Measurements from ENCODE around the gene SF3A2. TPM values are rescaled to one million over a fixed set of nuclear protein-coding genes. Genes with fewer than 3 reads are reported as not detected.

The SF3A2 gene
- total RNA-seq, 1 donor from 2014 or later: 14.4 TPM

DNA sequence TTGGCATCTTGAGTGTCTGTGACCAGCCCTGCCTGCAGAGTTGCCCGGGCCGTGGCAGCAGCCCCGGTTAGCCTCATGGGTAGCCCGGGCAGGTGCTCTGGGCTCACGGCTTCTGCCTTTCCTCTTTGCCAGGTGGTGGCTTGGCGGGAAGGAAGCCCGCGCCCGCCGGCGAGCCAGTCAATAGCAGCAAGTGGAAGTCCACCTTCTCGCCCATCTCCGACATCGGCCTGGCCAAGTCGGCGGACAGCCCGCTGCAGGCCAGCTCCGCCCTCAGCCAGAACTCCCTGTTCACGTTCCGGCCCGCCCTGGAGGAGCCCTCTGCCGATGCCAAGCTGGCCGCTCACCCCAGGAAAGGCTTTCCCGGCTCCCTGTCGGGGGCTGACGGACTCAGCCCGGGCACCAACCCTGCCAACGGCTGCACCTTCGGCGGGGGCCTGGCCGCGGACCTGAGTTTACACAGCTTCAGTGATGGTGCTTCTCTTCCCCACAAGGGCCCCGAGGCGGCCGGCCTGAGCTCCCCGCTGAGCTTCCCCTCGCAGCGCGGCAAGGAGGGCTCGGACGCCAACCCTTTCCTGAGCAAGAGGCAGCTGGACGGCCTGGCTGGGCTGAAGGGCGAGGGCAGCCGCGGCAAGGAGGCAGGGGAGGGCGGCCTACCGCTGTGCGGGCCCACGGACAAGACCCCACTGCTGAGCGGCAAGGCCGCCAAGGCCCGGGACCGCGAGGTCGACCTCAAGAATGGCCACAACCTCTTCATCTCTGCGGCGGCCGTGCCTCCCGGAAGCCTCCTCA lies 10.4 kb upstream of the SF3A2 start:
- Histone ChIP-seq H3K4me3 (no peak overlapping the region), H3F3A (ENCODE audit: low read depth) (peaks cover 2% of the 10 kb centered on the region), H3K4me1 (no peaks in the 10 kb centered on the region), H3K36me3 (no peaks in the 10 kb centered on the region), H3K9ac (no peak overlapping the region), H3K9me3 (ENCODE audit: low read depth) (no peaks in the 10 kb centered on the region), H3K27ac (no peak overlapping the region), H4K20me1 (ENCODE audit: low read depth) (no peaks in the 10 kb centered on the region), H3K4me2 (no peak overlapping the region), H2AFZ (replicated peaks) (no peak overlapping the region), H3K79me2 (ENCODE audit: low read depth) (no peaks in the 10 kb centered on the region), H3K27me3 (no peaks in the 10 kb centered on the region)
- TF ChIP-seq EZH2 (IDR thresholded peaks at IDR 0.05): no peak
- TF ChIP-seq, protein P1, sequence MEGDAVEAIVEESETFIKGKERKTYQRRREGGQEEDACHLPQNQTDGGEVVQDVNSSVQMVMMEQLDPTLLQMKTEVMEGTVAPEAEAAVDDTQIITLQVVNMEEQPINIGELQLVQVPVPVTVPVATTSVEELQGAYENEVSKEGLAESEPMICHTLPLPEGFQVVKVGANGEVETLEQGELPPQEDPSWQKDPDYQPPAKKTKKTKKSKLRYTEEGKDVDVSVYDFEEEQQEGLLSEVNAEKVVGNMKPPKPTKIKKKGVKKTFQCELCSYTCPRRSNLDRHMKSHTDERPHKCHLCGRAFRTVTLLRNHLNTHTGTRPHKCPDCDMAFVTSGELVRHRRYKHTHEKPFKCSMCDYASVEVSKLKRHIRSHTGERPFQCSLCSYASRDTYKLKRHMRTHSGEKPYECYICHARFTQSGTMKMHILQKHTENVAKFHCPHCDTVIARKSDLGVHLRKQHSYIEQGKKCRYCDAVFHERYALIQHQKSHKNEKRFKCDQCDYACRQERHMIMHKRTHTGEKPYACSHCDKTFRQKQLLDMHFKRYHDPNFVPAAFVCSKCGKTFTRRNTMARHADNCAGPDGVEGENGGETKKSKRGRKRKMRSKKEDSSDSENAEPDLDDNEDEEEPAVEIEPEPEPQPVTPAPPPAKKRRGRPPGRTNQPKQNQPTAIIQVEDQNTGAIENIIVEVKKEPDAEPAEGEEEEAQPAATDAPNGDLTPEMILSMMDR (IDR thresholded peaks at IDR 0.05): no peak
- no peak for TF ChIP-seq EZH2phosphoT487 (IDR thresholded peaks at IDR 0.05)
- peaks cover 15% of the 10 kb centered on the region for H3K36me3 Mint-ChIP-seq
- no peak overlapping the region for H3K27ac Mint-ChIP-seq
- DNase-seq (ENCODE audit: low spot score): no peak
- H3K27me3 Mint-ChIP-seq (ENCODE audit: insufficient read depth, low read depth): peaks cover 6% of the 10 kb centered on the region
- H3K4me1 Mint-ChIP-seq: no peaks in the 10 kb centered on the region
- no peaks in the 10 kb centered on the region for H3K9me3 Mint-ChIP-seq
- H3K4me3 Mint-ChIP-seq: no peak overlapping the region

DNA sequence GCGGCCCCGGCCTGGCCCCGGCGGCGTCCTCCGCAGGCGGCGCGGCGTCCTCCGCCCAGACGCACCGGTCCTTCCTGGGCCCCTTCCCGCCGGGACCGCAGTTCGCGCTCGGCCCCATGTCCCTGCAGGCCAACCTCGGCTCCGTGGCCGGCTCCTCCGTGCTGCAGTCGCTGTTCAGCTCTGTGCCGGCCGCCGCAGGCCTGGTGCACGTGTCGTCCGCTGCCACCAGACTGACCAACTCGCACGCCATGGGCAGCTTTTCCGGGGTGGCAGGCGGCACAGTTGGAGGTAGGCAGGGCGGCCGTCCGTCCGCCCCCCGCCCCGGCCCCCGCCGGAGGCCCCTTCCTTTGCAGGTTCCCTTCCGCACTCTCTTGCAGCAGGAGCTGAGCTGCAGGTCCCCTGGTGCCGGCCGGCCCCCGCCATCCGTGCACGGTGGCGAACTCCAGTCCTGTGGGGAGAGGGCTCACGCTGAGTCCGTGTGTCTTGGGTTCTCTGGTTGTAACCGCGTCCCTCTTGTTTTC lies 9.7 kb upstream of the SF3A2 start:
- no peaks in the 10 kb centered on the region for H3K4me1 Mint-ChIP-seq
- no peak overlapping the region for H3K27ac Mint-ChIP-seq
- H4K20me1 ChIP-seq (ENCODE audit: low read depth): peaks cover 5% of the 10 kb centered on the region
- no peaks in the 10 kb centered on the region for H3K79me2 ChIP-seq (ENCODE audit: low read depth)
- H3K4me3 ChIP-seq: no peak overlapping the region
- no peaks in the 10 kb centered on the region for H3K4me1 ChIP-seq
- peaks cover 9% of the 10 kb centered on the region for H3K27me3 Mint-ChIP-seq (ENCODE audit: insufficient read depth, low read depth)
- no peaks in the 10 kb centered on the region for H3K36me3 ChIP-seq
- no peaks in the 10 kb centered on the region for H3K27me3 ChIP-seq
- no peak overlapping the region for H3K4me3 Mint-ChIP-seq
- no peak overlapping the region for H3K9ac ChIP-seq
- H3K36me3 Mint-ChIP-seq: peaks cover 15% of the 10 kb centered on the region
- H3K9me3 ChIP-seq (ENCODE audit: low read depth): no peaks in the 10 kb centered on the region
- peaks cover 8% of the 10 kb centered on the region for H3F3A ChIP-seq (ENCODE audit: low read depth)
- H3K4me2 ChIP-seq: no peak overlapping the region
- TF ChIP-seq, protein P1 (IDR thresholded peaks at IDR 0.05): no peak
- TF ChIP-seq EZH2 (IDR thresholded peaks at IDR 0.05): no peak
- no peak for TF ChIP-seq EZH2phosphoT487 (IDR thresholded peaks at IDR 0.05)
- H2AFZ ChIP-seq (replicated peaks): no peak overlapping the region
- H3K27ac ChIP-seq: no peak overlapping the region
- no peak for DNase-seq (ENCODE audit: low spot score)
- H3K9me3 Mint-ChIP-seq: no peaks in the 10 kb centered on the region

DNA sequence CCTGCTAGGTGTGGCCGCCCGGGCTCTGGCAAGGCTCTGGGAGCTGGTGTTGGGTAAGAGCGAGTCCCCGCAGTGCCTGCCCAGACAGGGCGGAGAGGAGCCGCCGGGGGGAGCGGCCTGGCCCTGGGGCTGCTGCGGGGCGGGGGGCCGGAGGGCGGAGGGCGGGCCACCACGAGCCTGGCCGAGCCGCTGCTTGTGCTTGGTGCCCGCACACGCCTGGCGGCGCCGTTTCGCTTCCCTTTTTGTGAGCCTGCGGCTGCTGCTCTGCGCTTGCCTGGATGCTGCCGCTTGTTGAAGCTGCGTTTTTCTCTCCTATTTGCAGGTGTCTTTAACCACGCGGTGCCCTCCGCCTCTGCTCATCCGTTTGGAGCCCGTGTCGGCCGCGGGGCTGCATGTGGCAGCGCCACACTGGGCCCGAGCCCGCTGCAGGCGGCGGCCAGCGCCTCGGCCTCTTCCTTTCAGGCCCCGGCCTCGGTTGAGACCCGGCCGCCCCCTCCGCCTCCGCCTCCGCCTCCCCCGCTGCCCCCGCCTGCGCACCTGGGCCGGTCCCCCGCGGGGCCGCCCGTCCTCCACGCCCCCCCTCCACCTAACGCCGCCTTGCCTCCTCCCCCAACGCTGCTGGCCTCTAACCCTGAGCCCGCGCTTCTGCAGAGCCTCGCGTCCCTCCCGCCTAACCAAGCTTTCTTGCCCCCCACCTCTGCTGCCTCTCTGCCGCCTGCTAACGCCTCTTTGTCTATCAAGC lies 9.0 kb upstream of the SF3A2 start:
- H3K4me1 Mint-ChIP-seq: no peaks in the 10 kb centered on the region
- peaks cover 11% of the 10 kb centered on the region for H3F3A ChIP-seq (ENCODE audit: low read depth)
- H3K36me3 ChIP-seq: no peaks in the 10 kb centered on the region
- no peak overlapping the region for H3K27ac ChIP-seq
- H3K79me2 ChIP-seq (ENCODE audit: low read depth): no peaks in the 10 kb centered on the region
- no peak overlapping the region for H3K9ac ChIP-seq
- TF ChIP-seq, protein P1 (IDR thresholded peaks at IDR 0.05): no peak
- TF ChIP-seq EZH2 (IDR thresholded peaks at IDR 0.05) (no peak), EZH2phosphoT487 (IDR thresholded peaks at IDR 0.05) (no peak)
- H3K27me3 Mint-ChIP-seq (ENCODE audit: insufficient read depth, low read depth): peaks cover 9% of the 10 kb centered on the region
- H3K4me3 Mint-ChIP-seq: no peak overlapping the region
- no peak for DNase-seq (ENCODE audit: low spot score)
- H3K4me2 ChIP-seq: no peak overlapping the region
- H3K27ac Mint-ChIP-seq: no peak overlapping the region
- H3K36me3 Mint-ChIP-seq: peaks cover 15% of the 10 kb centered on the region
- H2AFZ ChIP-seq (replicated peaks): no peak overlapping the region
- H3K9me3 Mint-ChIP-seq: no peaks in the 10 kb centered on the region
- peaks cover 5% of the 10 kb centered on the region for H4K20me1 ChIP-seq (ENCODE audit: low read depth)
- no peaks in the 10 kb centered on the region for H3K9me3 ChIP-seq (ENCODE audit: low read depth)
- no peaks in the 10 kb centered on the region for H3K4me1 ChIP-seq
- no peaks in the 10 kb centered on the region for H3K27me3 ChIP-seq
- no peak overlapping the region for H3K4me3 ChIP-seq
